GM12874 (cell line): Measurements from ENCODE around the gene MSANTD1.

Source experiments
- CTCF ChIP-seq: IDR thresholded peaks from 2 replicates; pipeline ENCODE4 v1.5.1; 2011; ENCODE audit warnings: low read depth, mild to moderate bottlenecking, control low read depth, low read length, moderate library complexity; ENCODE audit not compliant: insufficient read depth

Gene MSANTD1

DNA sequence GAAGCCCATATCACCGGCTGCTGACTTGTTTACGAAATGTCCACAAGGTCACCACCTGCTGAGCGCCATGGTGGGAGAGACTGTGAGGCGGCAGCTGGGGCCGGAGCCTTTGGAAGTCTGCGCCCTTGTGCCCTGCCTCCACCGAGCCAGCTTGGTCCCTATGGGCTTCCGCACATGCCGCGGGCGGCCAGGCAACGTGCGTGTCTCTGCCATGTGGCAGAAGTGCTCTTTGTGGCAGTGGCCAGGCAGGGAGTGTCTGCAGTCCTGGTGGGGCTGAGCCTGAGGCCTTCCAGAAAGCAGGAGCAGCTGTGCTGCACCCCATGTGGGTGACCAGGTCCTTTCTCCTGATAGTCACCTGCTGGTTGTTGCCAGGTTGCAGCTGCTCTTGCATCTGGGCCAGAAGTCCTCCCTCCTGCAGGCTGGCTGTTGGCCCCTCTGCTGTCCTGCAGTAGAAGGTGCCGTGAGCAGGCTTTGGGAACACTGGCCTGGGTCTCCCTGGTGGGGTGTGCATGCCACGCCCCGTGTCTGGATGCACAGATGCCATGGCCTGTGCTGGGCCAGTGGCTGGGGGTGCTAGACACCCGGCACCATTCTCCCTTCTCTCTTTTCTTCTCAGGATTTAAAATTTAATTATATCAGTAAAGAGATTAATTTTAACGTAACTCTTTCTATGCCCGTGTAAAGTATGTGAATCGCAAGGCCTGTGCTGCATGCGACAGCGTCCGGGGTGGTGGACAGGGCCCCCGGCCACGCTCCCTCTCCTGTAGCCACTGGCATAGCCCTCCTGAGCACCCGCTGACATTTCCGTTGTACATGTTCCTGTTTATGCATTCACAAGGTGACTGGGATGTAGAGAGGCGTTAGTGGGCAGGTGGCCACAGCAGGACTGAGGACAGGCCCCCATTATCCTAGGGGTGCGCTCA, 8.7 kb upstream of the MSANTD1 start:
- no peak for TF ChIP-seq CTCF

GRCh38 chr4:3240936-3241522, 7.9 kb upstream of the MSANTD1 start:
- no peak for TF ChIP-seq CTCF

DNA sequence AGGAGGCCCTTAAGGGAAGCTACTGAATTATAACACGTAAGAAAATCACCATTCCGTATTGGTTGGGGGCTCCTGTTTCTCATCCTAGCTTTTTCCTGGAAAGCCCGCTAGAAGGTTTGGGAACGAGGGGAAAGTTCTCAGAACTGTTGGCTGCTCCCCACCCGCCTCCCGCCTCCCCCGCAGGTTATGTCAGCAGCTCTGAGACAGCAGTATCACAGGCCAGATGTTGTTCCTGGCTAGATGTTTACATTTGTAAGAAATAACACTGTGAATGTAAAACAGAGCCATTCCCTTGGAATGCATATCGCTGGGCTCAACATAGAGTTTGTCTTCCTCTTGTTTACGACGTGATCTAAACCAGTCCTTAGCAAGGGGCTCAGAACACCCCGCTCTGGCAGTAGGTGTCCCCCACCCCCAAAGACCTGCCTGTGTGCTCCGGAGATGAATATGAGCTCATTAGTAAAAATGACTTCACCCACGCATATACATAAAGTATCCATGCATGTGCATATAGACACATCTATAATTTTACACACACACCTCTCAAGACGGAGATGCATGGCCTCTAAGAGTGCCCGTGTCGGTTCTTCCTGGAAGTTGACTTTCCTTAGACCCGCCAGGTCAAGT, 6.9 kb upstream of the MSANTD1 start:
- no peak for TF ChIP-seq CTCF

- TF ChIP-seq CTCF, result no peak
These were observed 5.7 kb upstream of the MSANTD1 start for GRCh38 chr4:3243136-3243780.

DNA sequence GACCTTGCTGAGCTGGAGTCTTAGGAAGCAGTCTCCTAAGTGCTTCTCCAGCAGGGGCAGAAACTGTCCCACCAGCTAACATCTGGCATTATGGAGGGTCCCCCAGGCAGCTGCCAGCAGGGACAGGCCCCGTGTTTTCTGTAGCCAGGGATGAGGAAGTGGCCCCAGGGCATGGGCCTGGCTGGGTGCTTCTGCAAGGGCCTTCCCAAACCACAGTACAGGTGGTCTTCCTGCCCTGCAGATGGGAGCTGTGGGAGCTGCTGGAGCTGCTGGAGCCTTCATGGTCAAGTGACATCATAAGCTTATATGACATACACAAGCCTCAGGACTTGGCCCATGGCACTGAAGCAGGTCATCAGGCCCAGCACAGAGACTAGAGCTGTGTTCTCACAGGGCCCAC, 5.0 kb upstream of the MSANTD1 start:
- no peak for TF ChIP-seq CTCF

- no peak for TF ChIP-seq CTCF
These were observed 4.2 kb upstream of the MSANTD1 start for GRCh38 chr4:3244747-3245146.

DNA sequence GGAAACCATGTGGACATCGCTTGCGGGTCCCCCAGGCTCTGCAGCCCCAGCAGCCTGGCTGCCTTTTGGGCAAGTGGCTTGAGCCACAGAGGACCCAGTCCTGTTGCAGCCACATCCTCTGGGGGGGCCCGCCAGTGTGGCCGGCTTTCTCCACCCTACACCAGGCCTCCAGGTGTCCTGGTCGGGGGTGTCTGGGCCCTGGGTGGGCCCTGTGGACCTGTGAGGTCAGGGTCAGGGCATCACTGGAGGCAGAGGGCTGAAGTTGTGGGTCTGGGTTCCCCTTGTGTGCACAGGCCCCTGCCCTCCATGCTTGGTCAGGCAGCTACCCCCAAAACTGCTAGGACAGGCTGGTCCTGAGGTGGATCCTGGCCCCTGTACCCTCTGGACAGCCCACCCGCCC, 3.3 kb upstream of the MSANTD1 start:
- no peak for TF ChIP-seq CTCF
